Activated effector memory CD4-positive, alpha-beta T cell treated with Interleukin-2 at 50 U/mL for 16 hours (primary cell): Measurements from ENCODE around the gene PRKCZ.
"Not testable (repeated sequence)": the region's sequence is repeated elsewhere in the genome, so short reads cannot be mapped to it uniquely, and the experiment has no call there.

Source experiments
- DNase-seq: peaks from one replicate; pipeline ENCODE4 v3.0.0-alpha.2; 2020

The PRKCZ gene

DNA sequence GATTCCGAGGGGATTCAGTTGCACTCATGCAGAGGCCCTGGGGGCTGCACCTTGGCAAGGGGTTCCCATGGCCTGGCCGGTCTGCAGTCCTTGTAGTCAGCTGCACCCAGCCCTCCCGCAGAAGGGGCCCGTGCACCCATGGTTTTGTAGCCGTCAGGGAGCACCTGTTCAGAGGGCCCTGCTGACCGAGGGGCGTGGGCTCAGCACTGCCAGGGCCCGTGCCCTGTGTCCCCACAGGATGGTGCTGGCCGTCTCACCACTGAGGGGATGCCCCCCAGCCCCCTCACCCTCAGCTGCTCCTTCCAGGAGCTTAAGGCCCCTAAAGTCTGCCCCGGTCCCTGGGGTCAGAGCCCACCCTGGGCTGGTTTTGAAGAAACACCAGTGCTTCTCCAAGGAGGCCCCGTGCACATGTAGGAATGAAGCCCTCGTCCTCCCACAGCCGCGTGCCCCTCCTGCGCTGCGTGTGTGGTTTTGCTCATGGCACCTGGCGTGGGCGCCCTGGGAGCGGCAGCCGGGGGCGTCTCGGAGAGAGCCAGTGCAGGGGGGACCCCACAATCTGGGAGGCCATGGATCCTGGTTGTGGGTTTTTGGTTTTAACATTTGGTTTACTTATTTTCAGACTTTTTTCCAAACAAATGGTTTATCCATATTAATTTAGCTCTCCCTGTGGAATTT is 40.1 kb downstream of the PRKCZ start:
- no peak for DNase-seq

DNA sequence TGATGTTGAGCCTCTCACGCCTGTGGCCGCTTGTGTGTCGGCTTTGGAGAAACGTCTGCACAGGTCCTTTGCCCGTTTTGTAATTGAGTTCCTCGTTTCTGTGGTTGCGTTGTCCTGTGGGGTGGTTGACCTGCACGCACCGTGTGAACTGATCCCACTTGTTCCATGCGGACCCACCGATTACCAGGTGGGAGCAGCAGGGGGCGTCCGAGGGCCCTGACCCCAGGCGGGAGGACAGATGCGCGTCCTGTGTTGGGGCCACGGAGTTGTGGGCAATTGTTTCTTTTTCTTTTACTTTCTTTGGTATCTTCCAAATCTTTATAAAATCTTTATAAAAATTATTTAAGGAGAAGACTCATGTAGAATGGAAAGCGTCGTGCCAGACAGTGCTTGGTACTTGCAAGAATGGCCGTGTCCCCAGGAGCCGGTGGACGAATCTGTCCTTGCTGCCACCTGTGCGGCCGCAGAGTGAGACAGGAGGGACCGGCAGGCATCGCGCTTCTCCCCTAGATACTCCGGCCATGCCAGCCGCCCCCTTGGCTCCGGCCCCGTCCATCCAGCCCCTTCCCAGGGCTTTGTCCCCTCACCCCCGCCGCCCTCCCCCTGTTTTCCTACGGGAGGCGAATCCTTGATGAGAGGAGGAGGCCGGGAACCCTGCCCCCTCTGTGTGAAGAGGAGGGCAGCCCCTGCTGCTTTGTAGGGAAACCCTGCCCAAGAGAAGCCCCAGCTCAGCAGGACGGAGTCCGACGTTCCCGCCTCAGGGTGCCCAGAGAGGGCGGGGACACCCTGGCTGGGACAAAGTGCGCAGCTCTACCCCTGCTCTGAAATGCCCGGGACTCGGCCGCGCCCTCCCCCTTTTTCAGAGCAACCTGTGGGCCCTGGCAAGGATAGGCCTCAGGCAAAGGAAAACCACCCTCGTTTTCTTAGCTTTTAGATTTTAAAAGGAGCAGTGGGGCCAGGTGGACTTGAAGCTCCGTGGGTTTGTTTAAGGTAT is 41.7 kb downstream of the PRKCZ start:
- DNase-seq, result peak; percentile 8

DNA sequence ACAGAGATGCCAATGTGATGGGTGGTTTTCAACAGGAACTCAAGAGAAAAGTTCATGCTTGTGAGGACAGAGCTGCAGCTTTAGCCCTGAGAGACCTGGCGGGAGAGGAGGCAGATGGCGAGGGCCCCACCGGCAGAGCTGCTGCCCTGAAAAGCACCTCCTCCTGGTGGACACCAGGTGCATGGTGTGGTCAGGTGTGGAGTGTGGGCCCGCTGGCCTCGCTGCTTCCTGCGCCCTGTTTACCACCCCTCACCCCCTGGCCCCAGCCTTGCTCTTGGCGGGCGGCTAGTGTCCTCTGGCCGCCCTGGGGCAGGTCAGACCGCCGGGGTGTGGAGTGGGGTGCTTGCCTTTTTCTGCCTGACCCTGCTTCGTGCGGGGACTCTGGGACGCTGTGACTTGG is 42.8 kb downstream of the PRKCZ start:
- DNase-seq, result no peak

DNA sequence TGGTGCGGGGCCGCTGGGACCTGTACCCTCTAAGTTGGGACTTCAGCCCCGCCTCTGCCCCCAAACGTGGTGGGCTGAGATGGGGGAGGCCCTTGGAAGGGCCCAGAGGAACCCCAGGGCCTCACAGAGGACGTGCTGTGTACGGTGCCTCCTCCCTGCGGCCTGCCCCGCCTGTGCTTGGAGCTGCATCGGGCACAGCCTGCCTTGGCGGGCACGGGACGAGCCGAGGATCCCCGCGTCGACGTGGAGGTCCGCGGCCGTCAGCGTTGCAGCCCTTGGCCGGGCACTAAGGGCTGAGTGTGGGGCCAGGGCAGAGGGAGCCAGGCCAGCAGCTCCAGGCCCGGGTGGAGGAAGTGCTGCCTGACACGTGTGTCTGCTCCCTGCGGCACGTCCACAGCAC is 43.4 kb downstream of the PRKCZ start:
- no peak for DNase-seq

DNA sequence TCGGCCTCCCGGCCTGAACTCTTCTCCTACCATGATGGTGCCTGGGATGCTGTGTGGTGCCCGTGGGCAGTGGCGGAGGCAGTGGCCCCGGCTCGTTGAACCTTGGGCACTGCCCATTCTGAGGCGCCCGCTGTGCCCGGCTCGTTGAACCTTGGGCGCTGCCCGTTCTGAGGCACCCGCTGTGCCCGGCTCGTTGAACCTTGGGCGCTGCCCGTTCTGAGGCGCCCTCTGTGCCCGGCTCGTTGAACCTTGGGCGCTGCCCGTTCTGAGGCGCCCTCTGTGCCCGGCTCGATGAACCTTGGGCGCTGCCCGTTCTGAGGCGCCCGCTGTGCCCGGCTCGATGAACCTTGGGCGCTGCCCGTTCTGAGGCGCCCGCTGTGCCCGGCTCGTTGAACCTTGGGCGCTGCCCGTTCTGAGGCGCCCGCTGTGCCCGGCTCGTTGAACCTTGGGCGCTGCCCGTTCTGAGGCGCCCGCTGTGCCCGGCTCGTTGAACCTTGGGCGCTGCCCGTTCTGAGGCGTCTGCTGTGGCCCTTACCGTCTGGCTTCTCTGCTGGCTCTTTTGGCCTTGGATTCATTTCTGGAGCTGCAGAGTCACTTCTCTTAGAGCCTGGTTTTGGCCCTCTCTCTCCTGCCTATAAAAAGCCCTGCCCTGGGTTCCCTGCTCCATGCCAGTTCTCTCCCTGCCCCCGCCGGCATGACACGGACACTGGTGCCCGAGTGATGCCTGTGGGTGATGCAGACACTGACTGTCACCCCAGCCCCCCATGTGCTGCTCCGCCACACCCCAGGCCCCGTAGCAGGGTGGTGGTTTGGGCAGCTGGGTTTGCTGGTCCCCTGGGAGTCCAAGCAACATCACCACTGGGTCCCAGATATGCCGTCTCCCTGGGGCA is 44.3 kb downstream of the PRKCZ start:
- not testable (repeated sequence) for DNase-seq

DNA sequence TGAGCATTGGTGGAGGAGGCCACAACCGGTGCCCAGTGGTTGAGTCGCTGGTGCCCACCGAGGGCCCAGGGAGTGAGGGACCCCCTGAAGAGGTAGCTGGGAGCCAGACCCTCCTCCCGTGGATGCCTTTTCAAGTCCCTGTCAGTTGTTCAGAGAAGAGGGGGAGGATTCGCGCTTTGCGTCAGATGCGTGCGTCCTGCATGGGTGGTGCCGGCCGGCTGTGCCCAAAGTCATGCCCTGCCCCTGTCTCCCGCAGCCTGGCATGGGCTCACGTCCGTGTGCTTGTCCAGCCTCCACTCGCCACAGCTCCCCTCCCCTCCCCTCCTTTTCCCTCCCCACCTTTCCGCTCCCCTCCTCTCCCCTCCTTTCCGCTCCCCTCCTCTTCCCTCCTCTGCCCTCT is 45.2 kb downstream of the PRKCZ start:
- no peak for DNase-seq

DNA sequence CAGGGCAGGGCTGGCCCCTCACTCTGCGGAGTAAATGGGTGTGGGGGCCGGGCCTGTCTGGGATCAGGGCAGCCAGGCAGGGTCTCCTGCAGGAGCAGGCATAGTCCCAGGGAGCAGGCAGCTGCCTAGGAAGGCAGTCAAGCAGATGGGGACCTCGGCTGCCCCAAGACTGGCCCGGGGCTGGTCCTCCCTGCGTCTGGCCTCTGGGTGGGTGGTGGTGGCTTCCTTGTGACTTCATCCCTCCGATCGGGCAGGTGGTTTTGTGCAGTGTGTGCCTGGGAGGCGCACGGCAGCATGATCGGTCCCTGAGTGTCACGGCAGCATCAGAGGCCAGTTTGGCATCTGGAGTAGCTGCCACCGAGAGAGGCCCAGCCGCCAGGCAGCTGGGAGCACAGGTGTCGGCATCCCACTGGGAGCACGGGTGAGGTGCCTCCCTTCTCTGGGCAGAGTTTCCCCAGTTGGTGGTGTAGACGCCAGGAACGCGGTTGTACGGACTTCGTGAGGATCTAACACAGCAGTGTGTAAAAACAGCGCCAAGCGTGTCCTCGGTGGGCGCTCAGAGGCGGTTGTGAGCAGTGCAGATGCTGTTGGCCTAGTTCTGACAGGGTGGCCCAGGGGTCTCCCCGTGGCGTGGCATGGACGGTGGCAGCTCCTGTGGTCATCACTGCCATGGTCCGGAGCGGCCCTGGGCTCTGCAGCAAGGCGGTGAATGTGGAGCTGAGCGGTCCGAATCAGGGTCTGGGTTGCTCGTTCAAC is 45.9 kb downstream of the PRKCZ start:
- DNase-seq, result no peak

DNA sequence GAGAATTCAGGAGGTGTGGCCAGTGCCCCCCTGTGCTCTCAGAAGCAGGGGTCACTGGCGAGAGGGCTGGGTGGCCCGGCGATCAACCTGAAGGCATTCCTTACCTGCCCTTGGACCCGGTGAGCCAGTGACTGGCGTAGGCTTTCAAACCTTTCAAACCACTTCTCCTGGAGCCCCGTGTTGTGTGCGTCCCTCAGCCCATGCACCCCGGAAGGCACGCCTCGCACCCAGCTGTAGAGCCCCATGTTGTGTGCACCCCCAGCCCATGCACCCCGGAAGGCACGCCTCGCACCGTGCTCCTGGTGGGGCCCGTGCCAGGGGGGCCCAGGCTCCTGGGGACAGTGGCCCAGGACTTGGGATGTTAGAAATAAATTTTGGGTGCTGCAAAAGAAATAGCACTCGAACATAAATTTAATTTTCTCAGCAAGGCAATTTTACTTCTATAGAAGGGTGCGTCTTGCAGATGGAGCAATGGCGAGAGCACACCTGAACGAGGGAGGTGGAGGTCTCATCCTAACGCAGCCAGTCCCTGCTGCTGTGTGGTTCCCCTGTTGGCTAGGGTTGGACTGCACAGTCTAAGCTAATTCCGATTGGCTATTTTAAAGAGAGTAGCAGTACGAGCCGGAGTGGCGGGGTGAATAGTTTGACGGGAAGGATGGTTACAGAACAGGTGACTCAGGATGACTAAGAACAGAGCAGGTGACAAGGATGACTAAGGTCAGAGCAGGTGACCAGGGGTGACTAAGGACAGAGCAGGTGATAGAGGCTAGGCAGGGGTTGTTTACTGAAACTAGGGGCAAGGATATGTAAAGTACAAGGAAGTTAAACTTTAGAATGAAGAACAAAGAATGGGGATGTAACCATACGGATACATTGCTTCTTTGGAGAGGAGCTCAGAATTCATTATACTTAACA is 47.4 kb downstream of the PRKCZ start:
- no peak for DNase-seq

DNA sequence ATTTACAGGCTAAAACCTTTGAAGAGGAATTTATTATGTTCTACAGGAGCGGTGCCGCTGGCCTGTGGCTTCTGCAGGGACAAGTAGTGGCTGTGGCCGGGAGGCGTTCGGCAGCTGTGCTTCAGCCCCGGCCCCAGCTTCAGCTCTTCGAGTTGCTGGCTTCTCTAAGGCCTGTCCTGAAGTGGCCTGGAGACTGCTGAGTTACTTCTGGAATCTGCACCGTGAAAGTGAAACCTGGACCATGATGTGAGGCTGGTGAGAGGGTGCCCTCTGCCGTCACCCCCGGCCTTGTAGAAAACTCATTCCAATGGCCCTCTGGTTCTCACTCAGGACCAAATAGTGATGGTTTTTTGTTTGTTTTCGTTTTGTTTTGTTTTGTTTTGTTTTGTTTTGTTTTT is 48.1 kb downstream of the PRKCZ start:
- DNase-seq, result no peak

DNA sequence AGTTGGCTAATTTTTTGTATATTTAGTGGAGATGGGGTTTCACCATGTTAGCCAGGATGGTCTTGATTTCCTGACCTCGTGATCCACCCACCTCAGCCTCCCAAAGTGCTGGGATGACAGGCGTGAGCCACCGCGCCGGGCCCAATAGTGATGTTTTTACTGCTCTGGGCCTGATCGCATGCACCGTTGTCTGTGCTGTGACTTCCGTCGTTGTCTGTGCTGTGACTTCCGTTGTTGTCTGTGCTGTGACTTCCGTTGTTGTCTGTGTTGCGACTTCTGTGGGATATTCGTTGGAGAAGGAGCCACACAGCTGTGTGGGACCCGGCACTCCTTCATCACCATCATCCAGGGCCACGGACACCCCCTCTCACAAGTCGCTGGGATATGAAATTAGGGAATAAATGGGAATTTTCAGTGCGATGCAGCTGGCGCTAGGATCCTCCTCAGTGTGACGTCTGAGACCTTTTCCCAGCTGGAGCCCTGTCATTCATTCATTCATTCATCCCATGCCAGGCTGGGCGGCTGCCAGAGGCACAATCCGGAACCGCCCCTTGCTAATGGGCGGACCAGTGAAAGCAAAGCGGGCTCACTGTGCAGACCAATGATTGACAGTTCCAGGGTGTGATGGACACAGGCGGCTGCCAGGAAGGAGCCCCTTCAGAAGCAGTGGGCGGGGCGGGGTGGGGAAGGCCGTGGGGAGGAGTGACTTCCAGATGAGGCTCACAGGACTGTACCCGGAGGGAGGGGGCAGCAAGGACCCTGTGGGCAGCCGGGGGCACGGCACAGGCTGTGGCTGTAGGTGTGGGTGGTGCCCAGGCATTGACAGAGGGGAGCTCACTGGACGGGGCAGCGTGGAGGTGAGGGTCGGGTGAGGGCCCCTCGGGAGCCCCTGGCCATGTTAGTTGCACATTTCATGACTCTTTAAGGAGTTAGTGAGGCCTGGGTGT is 48.9 kb downstream of the PRKCZ start:
- DNase-seq, result no peak

DNA sequence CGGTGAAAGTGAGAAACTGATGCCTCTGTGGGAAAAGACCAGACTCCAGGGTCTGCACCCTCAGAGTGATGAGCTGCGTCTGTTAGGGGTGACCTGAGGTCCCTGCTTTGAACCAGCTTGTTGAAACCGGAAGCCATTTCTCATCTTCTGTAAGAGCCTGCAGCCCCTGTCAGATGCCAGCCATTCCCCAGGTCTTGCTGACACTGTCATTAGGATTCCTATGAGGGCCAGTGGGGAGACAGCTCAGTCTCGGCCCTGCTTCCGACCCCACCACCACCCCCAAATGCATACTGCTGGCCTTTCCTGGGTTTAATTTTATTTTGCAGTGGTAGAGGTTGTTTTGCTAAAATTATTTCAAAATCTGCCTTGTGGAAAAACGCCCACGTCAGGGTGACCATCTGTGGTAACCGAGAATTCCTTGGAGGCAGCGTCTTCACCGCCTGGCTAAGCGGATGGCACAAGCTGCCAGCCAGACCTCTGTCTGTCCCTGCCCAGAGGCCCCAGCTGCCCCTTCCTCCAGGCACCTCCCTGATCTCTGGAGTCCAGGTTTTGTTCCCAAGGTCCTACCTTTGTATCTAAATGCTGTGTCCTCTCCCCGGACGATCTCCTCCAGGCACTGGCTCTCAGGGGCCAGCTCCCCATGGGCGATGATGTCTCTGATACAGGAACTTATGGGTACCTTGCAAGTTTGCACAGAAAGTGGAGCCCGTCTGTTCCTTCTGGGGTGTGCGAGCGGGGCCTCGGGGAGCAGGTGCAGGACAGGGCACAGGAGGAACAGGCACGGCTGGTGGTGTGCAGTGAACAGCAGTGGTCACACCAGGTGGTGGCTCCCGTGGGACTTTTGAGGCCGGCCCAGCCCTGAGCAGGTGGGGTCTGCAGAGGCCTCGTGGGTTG is 49.9 kb downstream of the PRKCZ start:
- DNase-seq, result no peak

DNA sequence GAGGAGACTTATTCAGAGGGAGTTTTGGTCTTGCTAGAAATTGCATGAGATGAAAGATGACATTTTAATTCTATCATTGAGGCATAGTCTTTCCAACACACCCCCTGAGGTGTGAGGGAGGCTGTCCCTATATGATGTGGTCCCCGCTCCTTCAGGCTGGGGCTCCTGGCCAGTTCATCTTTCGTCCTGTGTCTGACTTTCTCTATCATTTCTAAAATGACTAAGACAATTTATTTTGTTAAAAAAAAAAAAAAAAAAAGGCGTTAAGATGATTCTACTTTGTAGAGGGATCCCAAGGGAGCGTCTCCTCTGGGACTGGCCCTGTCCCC is 50.5 kb downstream of the PRKCZ start:
- no peak for DNase-seq

DNA sequence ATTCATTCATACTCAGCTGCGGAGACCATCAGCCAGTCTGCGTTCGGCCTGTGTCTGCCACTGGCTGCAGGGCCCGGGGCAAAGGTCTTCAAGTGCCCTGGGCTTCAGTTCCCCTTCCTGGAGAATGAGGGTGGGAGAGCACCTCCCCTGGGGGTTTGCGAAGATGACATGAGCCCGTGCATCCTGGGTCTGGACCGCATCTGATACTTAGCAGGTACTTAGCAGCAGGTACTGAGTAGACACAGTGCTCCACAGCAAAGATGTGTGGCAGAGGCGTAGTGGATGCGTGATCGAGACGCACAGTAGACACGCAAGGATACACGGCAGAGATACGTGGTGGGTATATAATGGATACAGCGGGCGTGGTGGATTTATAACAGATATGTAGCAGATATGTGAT is 51.3 kb downstream of the PRKCZ start:
- DNase-seq, result no peak

DNA sequence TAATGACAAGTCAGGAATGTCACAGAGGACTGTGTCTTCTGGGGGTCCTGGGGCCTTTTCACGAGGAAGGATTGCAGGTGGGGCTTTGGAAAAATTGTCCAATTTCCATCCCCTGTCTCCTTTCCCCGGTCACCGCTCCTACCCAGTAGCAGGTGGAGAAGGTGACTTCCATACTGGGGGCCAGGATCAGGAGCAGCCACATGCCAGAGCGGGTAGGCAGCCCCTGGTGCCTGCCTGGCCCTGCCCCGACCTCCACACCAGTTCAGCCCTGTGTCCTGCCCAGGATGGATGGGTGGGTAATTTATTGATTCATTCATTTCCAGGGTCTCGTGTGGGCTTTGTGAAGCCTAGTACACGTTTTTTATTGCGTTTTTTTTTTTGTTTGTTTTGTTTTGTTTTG is 51.7 kb downstream of the PRKCZ start:
- DNase-seq, result no peak

DNA sequence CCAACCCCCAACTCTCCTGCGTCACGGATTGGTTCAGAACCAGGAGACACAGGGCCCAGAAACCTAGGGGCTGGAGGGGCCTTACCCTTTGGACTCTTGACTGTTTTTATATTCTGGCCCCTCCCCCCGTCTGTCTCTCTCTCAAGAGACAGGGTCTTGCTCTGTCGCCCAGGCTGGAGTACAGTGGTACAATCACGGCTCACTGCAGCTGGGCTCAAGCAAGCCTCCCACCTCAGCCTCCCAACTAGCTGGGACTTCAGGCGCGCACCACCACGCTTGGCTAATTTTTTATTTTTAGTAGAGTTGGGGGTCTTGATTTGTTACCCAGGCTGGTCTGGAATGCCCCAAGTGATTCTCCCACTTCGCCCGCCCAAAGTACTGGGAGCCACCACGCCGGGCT is 52.5 kb downstream of the PRKCZ start:
- no peak for DNase-seq

DNA sequence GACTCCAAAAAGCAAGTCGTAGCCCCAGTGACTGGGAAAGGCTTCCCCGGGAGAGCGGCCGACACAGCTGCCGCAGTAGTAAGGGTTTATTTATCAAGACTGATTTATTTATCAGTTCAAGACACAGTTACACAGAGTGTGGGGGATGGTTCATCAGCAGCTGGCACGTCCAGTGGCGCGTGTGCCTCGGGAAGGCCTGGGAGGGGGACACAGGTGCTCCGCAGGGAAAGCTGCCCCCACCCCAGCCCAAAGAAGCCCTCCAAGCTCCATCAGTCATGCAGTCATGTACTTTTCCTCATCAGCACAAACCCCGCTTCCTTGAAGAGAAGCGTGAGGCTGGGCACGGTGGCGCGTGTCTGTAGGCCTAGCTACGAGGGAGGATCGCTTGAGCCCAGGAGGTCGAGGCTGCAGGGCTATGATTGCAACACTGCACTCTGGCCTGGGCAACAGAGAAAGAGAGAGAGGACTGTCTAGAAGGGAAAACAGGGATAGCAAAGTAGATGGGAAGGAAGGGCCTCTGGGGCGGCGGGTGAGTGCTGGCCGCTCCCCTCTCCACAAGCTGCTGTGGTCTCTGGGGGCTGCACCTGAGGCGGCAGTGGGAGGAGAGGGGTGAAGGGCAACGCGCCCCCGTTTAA is 53.2 kb downstream of the PRKCZ start:
- DNase-seq, result no peak

DNA sequence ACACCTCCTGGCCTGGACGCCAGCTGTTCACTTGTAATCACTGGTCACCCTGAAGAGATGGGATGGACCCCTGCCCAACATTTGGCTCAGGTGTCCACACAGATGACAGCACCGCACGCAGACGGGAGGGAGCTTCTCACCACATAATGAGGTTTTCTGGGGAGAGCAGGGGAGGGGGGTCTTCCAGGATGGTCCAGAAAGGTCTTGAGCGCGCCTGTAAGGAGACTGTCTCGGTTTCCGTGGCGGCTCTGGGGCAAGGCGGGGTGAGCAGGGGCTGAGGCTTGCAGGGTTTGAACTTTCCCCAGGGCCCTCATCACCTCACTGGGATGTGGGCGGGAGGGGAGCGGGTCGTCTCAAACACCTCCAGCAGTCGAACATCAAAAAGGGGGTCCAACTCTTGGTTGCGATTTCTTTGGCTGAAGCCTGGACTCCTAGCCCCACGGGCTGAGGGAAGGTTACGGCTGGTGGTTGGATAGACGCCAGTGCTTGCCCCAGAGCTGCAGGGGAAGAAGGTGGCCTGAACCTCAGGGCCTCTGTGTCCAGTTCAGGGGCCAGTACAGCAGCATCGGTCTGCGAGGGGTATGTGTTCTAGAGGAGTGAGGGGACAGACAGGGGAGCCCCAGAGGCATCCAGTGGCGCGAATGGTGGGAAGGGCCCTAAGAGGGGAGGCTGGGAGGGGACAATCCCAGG is 53.8 kb downstream of the PRKCZ start:
- no peak for DNase-seq
